HCT116 (cell line): ENCODE measurements around the gene LRG1.

ENCODE experiments used
- EGR1 ChIP-seq: IDR thresholded peaks from 2 replicates; pipeline ENCODE4 v1.6.1; 2012; ENCODE audit warnings: low read depth
- POLR2A ChIP-seq: IDR thresholded peaks from 2 replicates; pipeline ENCODE4 v1.7.0; 2011; ENCODE audit warnings: borderline replicate concordance; ENCODE audit not compliant: insufficient read depth, insufficient read length; ENCODE audit errors: extremely low read depth
- POLR2AphosphoS5 ChIP-seq: IDR thresholded peaks from 2 replicates; pipeline ENCODE4 v1.6.1; 2011; ENCODE audit warnings: mild to moderate bottlenecking, low read depth, low read length, moderate library complexity
- RAD21 ChIP-seq: IDR thresholded peaks from 2 replicates; pipeline ENCODE4 v1.6.1; 2012; ENCODE audit warnings: low read depth, mild to moderate bottlenecking
- SIN3A ChIP-seq: IDR thresholded peaks from 2 replicates; pipeline ENCODE4 v1.6.1; 2012; ENCODE audit warnings: low read depth
- TF ChIP-seq, protein P1 (sequence below), 3 experiments: fragments of 200-600 bp in 1 of 3; sonication (generic) in 1 of 3; IDR thresholded peaks in 2 of 3; conservative IDR thresholded peaks in 1 of 3; 2 replicates each; pipeline ENCODE4 v1.5.1; 2012 to 2017; ENCODE audit warnings: low read depth in 2 of 3, low read length in 2 of 3, antibody characterized with exemption in 1 of 3, borderline replicate concordance in 1 of 3, control low read depth in 1 of 3, mild to moderate bottlenecking in 1 of 3, mixed read lengths in 1 of 3, mixed run types in 1 of 3, moderate library complexity in 1 of 3; ENCODE audit not compliant: insufficient read depth in 1 of 3

DNA sequence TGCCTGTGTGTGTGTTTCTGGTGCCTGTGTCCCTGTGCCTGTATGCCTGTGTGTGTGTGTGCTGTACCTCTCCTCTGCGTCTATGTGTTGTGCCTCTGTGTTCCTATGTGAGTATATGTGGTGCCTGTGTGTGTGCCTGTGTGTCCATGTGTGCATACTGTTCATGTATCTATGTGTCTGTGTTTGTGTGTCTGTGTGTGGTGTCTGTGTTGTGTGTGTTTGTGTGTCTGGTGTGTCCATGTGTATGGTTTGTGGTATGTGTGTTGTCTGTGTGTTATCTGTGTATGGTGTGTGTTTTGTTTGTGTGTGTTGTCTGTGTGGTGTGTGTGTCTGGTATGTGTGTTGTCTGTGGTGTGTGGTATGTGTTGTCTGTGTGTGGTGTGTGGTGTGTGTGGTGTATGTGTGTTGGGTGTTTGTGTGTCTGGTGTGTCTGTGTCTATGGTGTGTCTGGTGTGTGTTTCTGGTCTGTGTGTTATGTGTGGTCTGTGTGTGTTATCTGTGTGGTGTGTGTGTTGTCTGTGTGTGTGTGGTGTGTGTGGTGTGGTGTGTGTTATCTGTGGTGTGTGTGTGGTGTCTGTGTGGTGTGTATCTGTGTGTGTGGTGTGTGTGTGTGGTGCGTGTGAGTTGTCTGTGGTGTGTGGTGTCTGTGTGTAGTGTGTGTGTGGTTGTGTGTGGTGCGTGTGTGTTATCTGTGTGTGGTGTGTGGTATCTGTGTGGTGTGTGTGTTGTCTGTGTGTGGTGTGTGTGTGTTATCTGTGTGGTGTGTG, 47.3 kb downstream of the LRG1 start:
- TF ChIP-seq, protein P1, sequence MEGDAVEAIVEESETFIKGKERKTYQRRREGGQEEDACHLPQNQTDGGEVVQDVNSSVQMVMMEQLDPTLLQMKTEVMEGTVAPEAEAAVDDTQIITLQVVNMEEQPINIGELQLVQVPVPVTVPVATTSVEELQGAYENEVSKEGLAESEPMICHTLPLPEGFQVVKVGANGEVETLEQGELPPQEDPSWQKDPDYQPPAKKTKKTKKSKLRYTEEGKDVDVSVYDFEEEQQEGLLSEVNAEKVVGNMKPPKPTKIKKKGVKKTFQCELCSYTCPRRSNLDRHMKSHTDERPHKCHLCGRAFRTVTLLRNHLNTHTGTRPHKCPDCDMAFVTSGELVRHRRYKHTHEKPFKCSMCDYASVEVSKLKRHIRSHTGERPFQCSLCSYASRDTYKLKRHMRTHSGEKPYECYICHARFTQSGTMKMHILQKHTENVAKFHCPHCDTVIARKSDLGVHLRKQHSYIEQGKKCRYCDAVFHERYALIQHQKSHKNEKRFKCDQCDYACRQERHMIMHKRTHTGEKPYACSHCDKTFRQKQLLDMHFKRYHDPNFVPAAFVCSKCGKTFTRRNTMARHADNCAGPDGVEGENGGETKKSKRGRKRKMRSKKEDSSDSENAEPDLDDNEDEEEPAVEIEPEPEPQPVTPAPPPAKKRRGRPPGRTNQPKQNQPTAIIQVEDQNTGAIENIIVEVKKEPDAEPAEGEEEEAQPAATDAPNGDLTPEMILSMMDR (IDR thresholded peaks at IDR 0.05 in 2 of 3, conservative IDR thresholded peaks at IDR 0.05 in 1 of 3; ENCODE audit: borderline replicate concordance in 1 of 3, insufficient read depth in 1 of 3, low read depth in 2 of 3, low read length in 2 of 3), result no peak
- no peak for TF ChIP-seq RAD21
- no peak for TF ChIP-seq POLR2A
- TF ChIP-seq POLR2AphosphoS5, result no peak
- no peak for TF ChIP-seq SIN3A
- no peak for TF ChIP-seq EGR1
